Mesenchymal stem cell (in vitro differentiated cells and primary cell): ENCODE results near the gene AHCYL2.

Source experiments
- DNase-seq: peaks from one replicate; pipeline ENCODE4 v3.0.0-alpha.2; 2013
- H2AFZ ChIP-seq: one replicate; pipeline ENCODE4 v1.6.1; 2013; ENCODE audit warnings: low read depth, mild to moderate bottlenecking, control low read depth, inconsistent platforms, low read length, moderate library complexity
- H2AK5ac ChIP-seq: 2 replicates; pipeline ENCODE4 v1.6.1; 2013; ENCODE audit warnings: low read length, moderate library complexity, mild to moderate bottlenecking, inconsistent platforms; ENCODE audit not compliant: severe bottlenecking
- H2BK120ac ChIP-seq: one replicate; pipeline ENCODE4 v1.6.1; 2013; ENCODE audit warnings: low read depth, mild to moderate bottlenecking, inconsistent platforms, low read length, moderate library complexity
- H2BK12ac ChIP-seq, 2 experiments: one replicate each; pipeline ENCODE4 v1.6.1; 2013; ENCODE audit warnings: inconsistent platforms in 2 of 2, low read length in 2 of 2, mild to moderate bottlenecking in 2 of 2, moderate library complexity in 2 of 2, control low read depth in 1 of 2
- H2BK15ac ChIP-seq: one replicate; pipeline ENCODE4 v1.6.1; 2013; ENCODE audit warnings: mild to moderate bottlenecking, low read depth, inconsistent platforms; ENCODE audit not compliant: poor library complexity, severe bottlenecking
- H2BK5ac ChIP-seq: 2 replicates; pipeline ENCODE4 v1.6.1; 2013; ENCODE audit warnings: low read depth, mild to moderate bottlenecking, low read length, control low read depth, inconsistent platforms; ENCODE audit not compliant: poor library complexity, severe bottlenecking
- H3K14ac ChIP-seq, 2 experiments: one replicate each; pipeline ENCODE4 v1.6.1; 2013; ENCODE audit warnings: inconsistent platforms in 2 of 2, low read length in 2 of 2, control low read depth in 1 of 2, mild to moderate bottlenecking in 1 of 2, moderate library complexity in 1 of 2
- H3K18ac ChIP-seq, 2 experiments: one replicate each; pipeline ENCODE4 v1.6.1; 2013; ENCODE audit warnings: inconsistent platforms in 2 of 2, low read length in 2 of 2, control low read depth in 1 of 2, low read depth in 1 of 2, mild to moderate bottlenecking in 1 of 2
- H3K23ac ChIP-seq, 2 experiments: one replicate each; pipeline ENCODE4 v1.6.1; 2013; ENCODE audit warnings: inconsistent platforms in 2 of 2, low read length in 2 of 2, mild to moderate bottlenecking in 2 of 2, moderate library complexity in 2 of 2, control low read depth in 1 of 2
- H3K27ac ChIP-seq: 2 replicates; pipeline ENCODE4 v1.5.1; 2013; ENCODE audit warnings: mild to moderate bottlenecking, moderate library complexity, low read length, control low read depth, inconsistent platforms; ENCODE audit not compliant: poor library complexity, severe bottlenecking
- H3K27me3 ChIP-seq, 2 experiments: 2 replicates each; pipeline versions ENCODE4 v1.6.1 to v1.7.0; 2013; ENCODE audit warnings: low read length in 2 of 2, mild to moderate bottlenecking in 2 of 2, moderate library complexity in 2 of 2, control low read depth in 1 of 2, inconsistent platforms in 1 of 2; ENCODE audit not compliant: control insufficient read depth in 1 of 2, insufficient read depth in 1 of 2
- H3K36me3 ChIP-seq, 2 experiments: 2 replicates each; pipeline versions ENCODE4 v1.6.1 to v1.7.0; 2013; ENCODE audit warnings: low read length in 2 of 2, control low read depth in 1 of 2, inconsistent platforms in 1 of 2, low read depth in 1 of 2, mild to moderate bottlenecking in 1 of 2; ENCODE audit not compliant: insufficient read depth in 2 of 2, control insufficient read depth in 1 of 2
- H3K4ac ChIP-seq, 2 experiments: one replicate each; pipeline ENCODE4 v1.6.1; 2013; ENCODE audit warnings: inconsistent platforms in 2 of 2, low read length in 2 of 2, mild to moderate bottlenecking in 2 of 2, moderate library complexity in 2 of 2, control low read depth in 1 of 2, low read depth in 1 of 2
- H3K4me1 ChIP-seq: 2 replicates; pipeline ENCODE4 v1.6.1; 2013; ENCODE audit warnings: low read depth, low read length, control low read depth; ENCODE audit not compliant: control insufficient read depth, insufficient read depth
- H3K4me2 ChIP-seq: 2 replicates; pipeline ENCODE4 v1.6.1; 2013; ENCODE audit warnings: low read length, mild to moderate bottlenecking, inconsistent platforms; ENCODE audit not compliant: poor library complexity, severe bottlenecking
- H3K4me3 ChIP-seq, 2 experiments: 2 replicates each; pipeline versions ENCODE4 v1.5.1 to v1.7.0; 2013; ENCODE audit warnings: low read length in 2 of 2, mild to moderate bottlenecking in 2 of 2, control low read depth in 1 of 2, low read depth in 1 of 2; ENCODE audit not compliant: insufficient read depth in 1 of 2
- H3K79me1 ChIP-seq: replicated peaks from 2 replicates; pipeline ENCODE4 v1.6.1; 2013; ENCODE audit warnings: mild to moderate bottlenecking, control low read depth, low read length, inconsistent platforms; ENCODE audit not compliant: poor library complexity, severe bottlenecking
- H3K9ac ChIP-seq: 2 replicates; pipeline ENCODE4 v1.7.0; 2013; ENCODE audit warnings: mild to moderate bottlenecking, low read length, moderate library complexity
- H3K9me3 ChIP-seq: 2 replicates; pipeline ENCODE4 v1.7.0; 2013; ENCODE audit warnings: mild to moderate bottlenecking, low read length; ENCODE audit not compliant: control insufficient read depth
- H4K8ac ChIP-seq: one replicate; pipeline ENCODE4 v1.6.1; 2013; ENCODE audit warnings: inconsistent platforms, mild to moderate bottlenecking, low read length, moderate library complexity
- H4K91ac ChIP-seq: one replicate; pipeline ENCODE4 v1.6.1; 2013; ENCODE audit warnings: mild to moderate bottlenecking, low read length, inconsistent platforms
- WGBS: methylation state at CpG from one replicate; pipeline ENCODE4 v1.1.7; 2013; ENCODE audit warnings: mixed read lengths; 5-methylcytosine and 5-hydroxymethylcytosine counted together

Gene AHCYL2

DNA sequence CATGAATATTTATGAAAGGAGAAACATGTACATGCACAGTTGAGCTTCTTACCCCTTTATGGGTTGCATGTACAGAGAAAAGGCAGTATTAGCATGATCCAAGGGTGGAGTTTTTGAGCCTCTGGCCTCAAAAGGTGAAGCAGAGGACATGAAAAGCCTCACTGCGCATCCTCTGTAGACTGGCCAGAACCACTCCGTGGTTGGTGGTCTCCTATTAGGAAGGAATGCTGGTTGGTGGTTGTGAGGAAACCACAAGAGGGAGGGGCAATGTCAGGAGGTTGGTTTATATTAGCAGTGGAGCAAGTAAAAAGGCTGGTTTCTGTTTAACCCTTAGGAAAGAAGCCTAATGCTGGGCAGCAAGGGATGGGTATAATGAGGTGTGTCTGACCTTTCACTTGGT is 37.5 kb downstream of the AHCYL2 start:
- Histone ChIP-seq H3K18ac (no peak overlapping the region), H3K27me3 (no peaks in the 10 kb centered on the region), H3K27ac (no peak overlapping the region), H3K4ac (no peak overlapping the region), H2BK5ac (no peak overlapping the region), H4K8ac (no peak overlapping the region), H3K4me2 (no peak overlapping the region), H3K9ac (no peak overlapping the region), H3K36me3 (no peaks in the 10 kb centered on the region), H3K23ac (no peak overlapping the region), H2AK5ac (no peak overlapping the region), H4K91ac (no peak overlapping the region), H3K14ac (no peak overlapping the region), H2AFZ (no peak overlapping the region), H2BK120ac (no peak overlapping the region), H2BK12ac (no peak overlapping the region), H3K4me3 (no peak overlapping the region), H3K4me1 (peaks cover 1% of the 10 kb centered on the region), H3K9me3 (no peaks in the 10 kb centered on the region), H3K79me1 (peaks cover 9% of the 10 kb centered on the region), H2BK15ac (no peak overlapping the region)
- 84% methylated on average over 2 of the region's 2 CpGs for WGBS
- peak; percentile 35 for DNase-seq

DNA sequence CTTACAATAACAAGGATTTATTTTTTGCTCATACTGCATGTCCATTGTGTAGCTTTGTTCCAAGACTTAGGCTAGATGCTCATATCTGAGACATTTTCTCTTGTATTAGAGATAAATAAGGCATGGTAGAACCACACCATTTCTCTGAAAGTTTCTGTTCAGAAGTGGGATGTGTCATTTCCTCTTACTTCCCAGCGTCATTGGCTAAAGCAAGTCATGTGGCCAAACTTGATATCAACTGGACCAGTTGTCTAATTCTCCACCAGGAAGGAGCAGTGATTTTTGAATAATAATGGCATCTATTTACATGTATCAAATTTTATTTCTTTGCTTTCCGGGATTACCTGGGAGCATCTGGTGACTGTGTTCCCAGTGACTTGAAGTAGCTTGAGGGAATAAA is 38.3 kb downstream of the AHCYL2 start:
- Histone ChIP-seq H3K4me2 (no peak overlapping the region), H4K91ac (no peak overlapping the region), H3K23ac (no peak overlapping the region), H2AK5ac (no peak overlapping the region), H2AFZ (no peak overlapping the region), H3K9ac (no peak overlapping the region), H3K27me3 (no peaks in the 10 kb centered on the region), H2BK12ac (no peak overlapping the region), H2BK5ac (no peak overlapping the region), H3K36me3 (no peaks in the 10 kb centered on the region), H3K4me1 (peaks cover 1% of the 10 kb centered on the region), H2BK15ac (no peak overlapping the region), H3K4me3 (no peak overlapping the region), H3K18ac (no peak overlapping the region), H2BK120ac (no peak overlapping the region), H3K14ac (no peak overlapping the region), H3K9me3 (no peaks in the 10 kb centered on the region), H3K4ac (no peak overlapping the region), H3K27ac (no peak overlapping the region), H3K79me1 (peaks cover 9% of the 10 kb centered on the region), H4K8ac (no peak overlapping the region)
- 97% methylated on average over 2 of the region's 2 CpGs for WGBS
- no peak for DNase-seq

DNA sequence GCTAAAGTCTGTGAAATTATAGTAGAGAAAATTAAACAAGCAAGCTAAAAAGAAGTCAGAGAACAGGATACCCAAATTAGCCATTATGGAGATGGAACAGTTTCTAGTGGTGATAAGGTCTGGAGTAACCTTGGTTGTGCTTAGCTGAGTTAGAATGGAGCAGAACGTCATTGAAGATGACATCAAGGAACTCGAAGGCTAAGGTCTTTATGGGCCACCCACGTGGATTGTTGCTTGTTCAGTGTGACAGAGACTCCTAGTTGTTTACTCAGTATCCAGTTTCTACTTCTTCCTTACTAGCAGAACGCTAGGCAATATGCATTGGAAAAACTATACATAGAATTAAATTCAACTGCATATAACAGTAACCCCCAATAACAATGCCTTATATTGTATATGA is 39.7 kb downstream of the AHCYL2 start:
- H2BK12ac ChIP-seq = no peak overlapping the region
- no peak overlapping the region for H2BK5ac ChIP-seq
- no peak for DNase-seq
- H2AK5ac ChIP-seq = no peak overlapping the region
- H3K9ac ChIP-seq = no peak overlapping the region
- H2BK120ac ChIP-seq = no peak overlapping the region
- H3K27me3 ChIP-seq = no peaks in the 10 kb centered on the region
- H3K79me1 ChIP-seq = peaks cover 9% of the 10 kb centered on the region
- H3K14ac ChIP-seq = no peak overlapping the region
- H3K9me3 ChIP-seq = no peaks in the 10 kb centered on the region
- no peak overlapping the region for H3K4me3 ChIP-seq
- H3K4ac ChIP-seq = no peak overlapping the region
- WGBS = 94% methylated on average over 3 of the region's 4 CpGs
- H2BK15ac ChIP-seq = no peak overlapping the region
- no peak overlapping the region for H3K27ac ChIP-seq
- H3K36me3 ChIP-seq = no peaks in the 10 kb centered on the region
- no peak overlapping the region for H3K18ac ChIP-seq
- peaks cover 1% of the 10 kb centered on the region for H3K4me1 ChIP-seq
- H4K8ac ChIP-seq = no peak overlapping the region
- no peak overlapping the region for H3K23ac ChIP-seq
- no peak overlapping the region for H4K91ac ChIP-seq
- no peak overlapping the region for H3K4me2 ChIP-seq
- no peak overlapping the region for H2AFZ ChIP-seq

DNA sequence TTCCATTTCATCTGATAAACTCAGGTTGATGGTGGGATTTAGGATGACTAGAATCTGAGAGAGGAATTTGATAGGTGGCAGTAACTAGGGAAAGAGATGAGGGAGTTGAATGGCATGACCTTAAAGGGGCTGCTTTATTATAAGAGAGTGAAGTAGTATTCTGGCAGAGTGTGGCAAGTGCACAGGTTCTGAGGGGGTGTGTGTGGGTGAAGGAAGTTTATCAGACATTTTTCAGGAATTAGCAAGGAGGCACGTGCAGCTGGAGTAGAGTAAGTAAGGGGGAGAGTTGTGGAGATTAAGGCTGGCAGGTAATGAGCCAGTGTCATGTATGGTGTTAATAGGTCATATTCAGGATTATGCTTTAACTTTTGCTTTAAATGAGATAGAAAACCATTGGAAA is 40.5 kb downstream of the AHCYL2 start:
- no peak overlapping the region for H2BK12ac ChIP-seq
- H3K27ac ChIP-seq = no peak overlapping the region
- 69% methylated on average over 1 of the region's 1 CpG for WGBS
- no peaks in the 10 kb centered on the region for H3K9me3 ChIP-seq
- H3K4ac ChIP-seq = no peak overlapping the region
- no peak overlapping the region for H3K4me3 ChIP-seq
- H3K79me1 ChIP-seq = peaks cover 9% of the 10 kb centered on the region
- H4K91ac ChIP-seq = no peak overlapping the region
- no peak overlapping the region for H4K8ac ChIP-seq
- no peak overlapping the region for H3K4me2 ChIP-seq
- no peak overlapping the region for H3K23ac ChIP-seq
- no peak overlapping the region for H2BK5ac ChIP-seq
- H2BK120ac ChIP-seq = no peak overlapping the region
- H3K27me3 ChIP-seq = no peaks in the 10 kb centered on the region
- no peak overlapping the region for H3K14ac ChIP-seq
- no peak overlapping the region for H2BK15ac ChIP-seq
- H3K36me3 ChIP-seq = no peaks in the 10 kb centered on the region
- H2AFZ ChIP-seq = no peak overlapping the region
- no peak for DNase-seq
- H2AK5ac ChIP-seq = no peak overlapping the region
- no peak overlapping the region for H3K18ac ChIP-seq
- no peak overlapping the region for H3K9ac ChIP-seq
- peaks cover 1% of the 10 kb centered on the region for H3K4me1 ChIP-seq
